Brain microvascular endothelial cell (primary cell): ENCODE data around the gene DPYD.

Experiments
- DNase-seq: peaks from one replicate; pipeline ENCODE4 v3.0.0-alpha.2; 2020
- H3K27ac ChIP-seq: fragments of 250-450 bp; sonication (Bioruptor Pico); 2 replicates; pipeline ENCODE4 v1.5.1; 2020; ENCODE audit warnings: mild to moderate bottlenecking, moderate library complexity
- H3K27me3 ChIP-seq: fragments of 250-450 bp; sonication (Bioruptor Pico); replicated peaks from 2 replicates; pipeline ENCODE4 v1.5.1; 2020; ENCODE audit warnings: mild to moderate bottlenecking
- H3K36me3 ChIP-seq: fragments of 250-450 bp; sonication (Bioruptor Pico); replicated peaks from 2 replicates; pipeline ENCODE4 v1.5.1; 2020; ENCODE audit warnings: mild to moderate bottlenecking
- H3K4me3 ChIP-seq: 2 replicates; pipeline ENCODE4 v1.5.1; 2011; ENCODE audit warnings: low read depth, mild to moderate bottlenecking, control low read depth, low read length, moderate library complexity
- in situ Hi-C: cut with HindIII; loops from 2 replicates; pipeline ENCODE4 v1.10.0; 2017; ENCODE audit warnings: low sequenced_read_pairs, low pct_ligation_motif_present
- TF ChIP-seq, protein P1 (sequence below): IDR thresholded peaks from 2 replicates; pipeline ENCODE4 v1.5.1; 2011; ENCODE audit warnings: low read depth, mild to moderate bottlenecking, moderate library complexity, low read length, control low read depth, inconsistent platforms; ENCODE audit errors: missing control alignments

The DPYD gene

DNA sequence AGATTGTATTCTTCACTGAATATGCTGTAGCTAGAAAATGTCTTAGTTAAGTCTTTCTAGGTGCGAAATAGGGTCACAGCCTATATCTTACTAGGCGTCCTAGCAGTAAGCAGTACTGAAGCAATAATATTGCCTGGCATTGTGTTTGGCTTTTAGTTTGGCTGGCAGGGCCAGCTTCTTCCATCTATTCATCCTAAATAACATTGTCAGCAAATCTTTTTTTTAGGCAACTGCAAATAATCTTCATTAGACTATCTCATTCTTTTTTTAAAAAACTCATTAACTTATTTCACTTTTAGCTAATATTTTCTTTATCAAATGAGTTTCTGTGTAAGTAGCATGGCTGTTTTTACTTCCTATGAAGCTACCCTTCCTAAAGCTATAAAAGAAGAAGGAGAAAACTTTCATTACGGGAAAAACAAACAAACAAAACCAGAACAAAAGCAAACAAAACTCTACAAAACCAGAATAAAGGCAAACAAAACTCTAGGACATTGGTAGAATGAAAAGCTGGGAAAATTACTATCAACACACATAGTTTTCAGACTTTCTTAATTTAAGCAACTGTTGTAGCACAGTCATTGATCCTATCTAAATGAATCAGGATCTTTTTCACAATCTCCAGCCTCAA, 506.0 kb downstream of the DPYD start:
- DNase-seq, result no peak
- Histone ChIP-seq H3K27ac (no peak overlapping the region), H3K27me3 (no peaks in the 10 kb centered on the region), H3K4me3 (no peak overlapping the region), H3K36me3 (no peaks in the 10 kb centered on the region)
- TF ChIP-seq, protein P1, sequence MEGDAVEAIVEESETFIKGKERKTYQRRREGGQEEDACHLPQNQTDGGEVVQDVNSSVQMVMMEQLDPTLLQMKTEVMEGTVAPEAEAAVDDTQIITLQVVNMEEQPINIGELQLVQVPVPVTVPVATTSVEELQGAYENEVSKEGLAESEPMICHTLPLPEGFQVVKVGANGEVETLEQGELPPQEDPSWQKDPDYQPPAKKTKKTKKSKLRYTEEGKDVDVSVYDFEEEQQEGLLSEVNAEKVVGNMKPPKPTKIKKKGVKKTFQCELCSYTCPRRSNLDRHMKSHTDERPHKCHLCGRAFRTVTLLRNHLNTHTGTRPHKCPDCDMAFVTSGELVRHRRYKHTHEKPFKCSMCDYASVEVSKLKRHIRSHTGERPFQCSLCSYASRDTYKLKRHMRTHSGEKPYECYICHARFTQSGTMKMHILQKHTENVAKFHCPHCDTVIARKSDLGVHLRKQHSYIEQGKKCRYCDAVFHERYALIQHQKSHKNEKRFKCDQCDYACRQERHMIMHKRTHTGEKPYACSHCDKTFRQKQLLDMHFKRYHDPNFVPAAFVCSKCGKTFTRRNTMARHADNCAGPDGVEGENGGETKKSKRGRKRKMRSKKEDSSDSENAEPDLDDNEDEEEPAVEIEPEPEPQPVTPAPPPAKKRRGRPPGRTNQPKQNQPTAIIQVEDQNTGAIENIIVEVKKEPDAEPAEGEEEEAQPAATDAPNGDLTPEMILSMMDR, result no peak
- in situ Hi-C loops, result no loop called here

- in situ Hi-C loops, result no loop called here
- TF ChIP-seq, protein P1, result no peak
- Histone ChIP-seq H3K27me3 (no peaks in the 10 kb centered on the region), H3K36me3 (no peaks in the 10 kb centered on the region), H3K4me3 (no peak overlapping the region), H3K27ac (no peak overlapping the region)
- no peak for DNase-seq
Measured at GRCh38 chr1:97412737-97413136, 508.1 kb downstream of the DPYD start.

DNA sequence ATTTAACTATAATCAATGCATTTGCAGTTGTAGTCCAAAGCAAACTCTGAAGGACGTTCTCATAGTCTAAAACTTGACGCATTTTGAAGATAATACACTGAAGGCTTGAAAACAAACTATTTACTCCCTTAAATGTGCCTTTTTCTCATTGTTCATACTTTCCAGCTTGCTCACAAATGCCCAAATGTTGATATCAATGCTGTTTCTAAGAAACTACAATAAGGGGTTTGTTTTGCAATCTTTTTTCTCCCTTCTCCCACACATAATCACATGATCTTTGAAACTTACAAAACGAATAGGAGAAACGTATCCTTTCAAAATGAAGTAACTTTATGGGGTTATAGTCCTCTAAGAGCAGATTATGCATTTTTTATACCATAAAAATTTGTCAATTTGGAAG, 508.7 kb downstream of the DPYD start:
- in situ Hi-C loops, result no loop called here
- no peaks in the 10 kb centered on the region for H3K36me3 ChIP-seq
- H3K27ac ChIP-seq, result no peak overlapping the region
- TF ChIP-seq, protein P1, result no peak
- no peaks in the 10 kb centered on the region for H3K27me3 ChIP-seq
- H3K4me3 ChIP-seq, result no peak overlapping the region
- DNase-seq, result no peak

- in situ Hi-C loops, result no loop called here
- TF ChIP-seq, protein P1, result no peak
- Histone ChIP-seq H3K27ac (no peak overlapping the region), H3K4me3 (no peak overlapping the region), H3K36me3 (no peaks in the 10 kb centered on the region), H3K27me3 (no peaks in the 10 kb centered on the region)
- DNase-seq, result no peak
Measured at GRCh38 chr1:97396463-97396862, 524.4 kb downstream of the DPYD start.

GRCh38 chr1:97392701-97393100, 528.1 kb downstream of the DPYD start:
- in situ Hi-C loops, result no loop called here
- DNase-seq, result no peak
- TF ChIP-seq, protein P1, result no peak
- no peak overlapping the region for H3K4me3 ChIP-seq
- no peaks in the 10 kb centered on the region for H3K27me3 ChIP-seq
- no peaks in the 10 kb centered on the region for H3K36me3 ChIP-seq
- H3K27ac ChIP-seq, result no peak overlapping the region
